HUES64 (cell line): ENCODE data around the gene KLK13.

Source experiments
- H3K27ac ChIP-seq: 2 replicates; pipeline ENCODE4 v1.7.0; 2013; ENCODE audit warnings: low read depth, low read length, inconsistent platforms
- H3K27me3 ChIP-seq: 2 replicates; pipeline ENCODE4 v1.6.1; 2013; ENCODE audit warnings: mild to moderate bottlenecking, low read length; ENCODE audit not compliant: insufficient read depth
- H3K36me3 ChIP-seq: 2 replicates; pipeline ENCODE4 v1.6.1; 2013; ENCODE audit warnings: mild to moderate bottlenecking, low read length; ENCODE audit not compliant: insufficient read depth
- H3K4me1 ChIP-seq: 2 replicates; pipeline ENCODE4 v1.6.1; 2013; ENCODE audit warnings: mild to moderate bottlenecking, low read length, moderate library complexity; ENCODE audit not compliant: insufficient read depth
- H3K4me3 ChIP-seq: 2 replicates; pipeline ENCODE4 v1.5.1; 2013; ENCODE audit warnings: mild to moderate bottlenecking, low read length, moderate library complexity
- H3K9ac ChIP-seq: 2 replicates; pipeline ENCODE4 v1.6.1; 2013; ENCODE audit warnings: mild to moderate bottlenecking, low read depth, low read length
- H3K9me3 ChIP-seq: 2 replicates; pipeline ENCODE4 v1.6.1; 2013; ENCODE audit warnings: low read depth, low read length; ENCODE audit not compliant: insufficient read depth
- WGBS: fragments of 150-250, 120-280 bp; methylation state at CpG from one replicate; pipeline ENCODE4 v1.1.7; 2013; ENCODE audit warnings: missing lambda C conversion rate; 5-methylcytosine and 5-hydroxymethylcytosine counted together

The KLK13 gene

DNA sequence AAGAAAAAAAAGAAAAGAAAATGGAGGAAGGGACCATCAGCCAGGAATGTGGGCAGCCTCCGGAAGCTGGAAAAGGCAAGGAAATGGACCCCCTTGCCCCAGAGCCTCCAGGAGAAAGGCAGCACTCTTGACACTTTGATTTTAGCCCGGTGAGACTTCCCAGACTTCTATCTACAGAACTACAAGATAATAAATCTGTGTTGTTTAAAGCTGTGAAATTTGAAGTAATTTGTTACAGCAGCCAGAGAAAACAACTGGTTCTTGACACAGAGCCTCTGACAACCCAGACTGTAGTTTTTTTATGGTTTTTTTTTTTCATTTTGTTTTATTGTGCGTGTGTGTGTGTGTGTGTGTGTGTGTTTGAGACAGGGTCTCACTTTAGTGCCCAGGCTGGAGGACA, 35.7 kb upstream of the KLK13 start:
- peaks cover 19% of the 10 kb centered on the region for H3K36me3 ChIP-seq
- H3K4me3 ChIP-seq: no peak overlapping the region
- WGBS: 71% methylated on average over 3 of the region's 3 CpGs
- no peak overlapping the region for H3K27ac ChIP-seq
- H3K27me3 ChIP-seq: no peaks in the 10 kb centered on the region
- H3K4me1 ChIP-seq: no peaks in the 10 kb centered on the region
- H3K9me3 ChIP-seq: no peaks in the 10 kb centered on the region
- H3K9ac ChIP-seq: no peak overlapping the region

DNA sequence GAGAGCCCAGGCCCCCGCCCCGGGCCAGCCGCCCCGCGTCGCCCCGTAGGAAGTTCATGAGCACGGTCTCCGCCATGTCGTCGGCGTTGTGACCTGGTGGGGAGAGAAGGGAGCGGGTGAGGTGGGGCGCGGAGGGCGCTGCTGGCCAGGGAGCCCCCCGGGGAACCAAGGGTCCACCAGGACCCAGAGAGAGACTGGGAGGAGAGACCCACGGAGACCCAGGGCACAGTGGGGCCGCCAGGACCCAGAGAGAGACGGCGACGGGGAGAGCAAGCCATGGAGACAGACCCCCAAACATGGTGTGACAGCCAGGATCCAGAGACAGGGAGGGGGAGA, 34.1 kb upstream of the KLK13 start:
- Histone ChIP-seq H3K9me3 (no peaks in the 10 kb centered on the region), H3K4me3 (no peak overlapping the region; the same call in 1 of the 2 replicates), H3K4me1 (0 out of 2 replicates have a peak, but pooled peaks cover 3% of the 10 kb centered on the region), H3K27me3 (no peaks in the 10 kb centered on the region), H3K9ac (no peak overlapping the region), H3K36me3 (peaks cover 19% of the 10 kb centered on the region), H3K27ac (no peak overlapping the region)
- WGBS: 95% methylated on average over 22 of the region's 22 CpGs

DNA sequence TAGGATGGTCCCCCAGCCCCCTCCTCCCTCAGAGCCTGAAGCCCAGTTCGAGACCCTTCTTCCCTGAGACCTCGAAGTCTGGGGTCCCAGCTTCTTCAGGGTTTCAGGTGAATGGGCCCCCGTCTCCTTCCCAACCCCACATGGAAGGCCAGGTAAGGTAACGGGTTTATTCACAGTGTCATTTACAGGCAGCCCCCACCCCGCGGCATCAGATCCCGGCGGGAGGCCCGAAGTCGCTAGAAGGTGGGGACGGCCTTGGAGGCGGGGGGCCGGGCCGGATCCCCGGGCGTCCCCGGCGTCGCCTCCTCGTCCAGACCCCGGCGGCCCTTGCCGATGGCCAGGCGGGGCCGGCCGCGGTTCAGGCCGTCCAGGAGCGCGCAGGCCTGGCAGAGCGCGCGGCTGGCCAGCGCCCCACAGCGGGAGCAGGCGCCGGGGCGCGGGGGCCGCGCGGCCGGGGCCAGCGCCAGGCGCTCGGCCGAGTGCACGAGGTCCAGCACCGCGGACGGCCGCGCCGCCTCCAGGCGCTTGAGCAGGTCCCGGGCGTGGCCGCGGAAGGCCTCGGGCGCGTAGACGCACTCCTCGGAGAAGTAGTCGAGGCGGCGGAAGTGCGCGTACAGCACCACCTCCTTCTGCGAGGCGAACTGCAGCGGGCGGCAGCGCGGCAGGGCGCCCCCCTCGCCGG, 33.6 kb upstream of the KLK13 start:
- Histone ChIP-seq H3K27me3 (no peaks in the 10 kb centered on the region), H3K9me3 (no peaks in the 10 kb centered on the region), H3K9ac (no peak overlapping the region), H3K4me1 (0 out of 2 replicates have a peak, but pooled peaks cover 3% of the 10 kb centered on the region), H3K36me3 (peaks cover 19% of the 10 kb centered on the region), H3K4me3 (no peak overlapping the region; the same call in 1 of the 2 replicates), H3K27ac (no peak overlapping the region)
- WGBS: 97% methylated on average over 78 of the region's 78 CpGs

- Histone ChIP-seq H3K9me3 (no peaks in the 10 kb centered on the region), H3K36me3 (peaks cover 15% of the 10 kb centered on the region), H3K27me3 (no peaks in the 10 kb centered on the region), H3K27ac (no peak overlapping the region), H3K4me3 (no peak overlapping the region), H3K4me1 (0 out of 2 replicates have a peak, but pooled peaks cover 3% of the 10 kb centered on the region), H3K9ac (no peak overlapping the region)
- 87% methylated on average over 20 of the region's 20 CpGs for WGBS
Measured at GRCh38 chr19:51097796-51098195, 32.9 kb upstream of the KLK13 start.

DNA sequence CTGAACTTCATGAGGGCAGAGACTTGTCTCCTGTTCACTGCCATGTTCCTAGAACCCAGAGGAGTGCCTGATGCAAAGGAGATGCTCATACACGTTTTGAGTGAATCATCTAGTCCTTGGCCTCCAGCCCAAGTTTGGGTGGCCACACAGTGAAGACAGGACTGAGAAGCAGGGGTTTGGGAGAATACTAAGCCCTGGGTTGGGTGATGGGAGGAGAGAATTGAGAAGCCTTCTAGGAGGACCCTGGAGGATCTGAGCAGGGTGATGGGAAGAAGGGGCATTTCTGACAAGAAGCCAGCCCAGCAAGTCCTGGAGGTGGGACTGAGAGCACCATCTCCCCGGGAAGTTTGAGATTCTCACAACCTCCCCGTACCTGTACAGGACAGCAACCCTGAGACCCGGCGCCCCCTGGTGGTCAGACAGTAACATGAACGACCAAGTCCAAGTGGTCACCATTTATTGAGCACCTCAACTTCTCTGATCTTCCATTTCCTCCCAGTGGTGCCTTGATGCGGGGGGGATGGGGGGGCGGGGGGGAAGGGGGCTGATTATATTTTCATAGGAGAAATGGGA, 32.4 kb upstream of the KLK13 start:
- H3K27me3 ChIP-seq: no peaks in the 10 kb centered on the region
- 0 out of 2 replicates have a peak, but pooled peaks cover 3% of the 10 kb centered on the region for H3K4me1 ChIP-seq
- H3K4me3 ChIP-seq: no peak overlapping the region
- H3K36me3 ChIP-seq: peaks cover 10% of the 10 kb centered on the region
- H3K9me3 ChIP-seq: no peaks in the 10 kb centered on the region
- no peak overlapping the region for H3K9ac ChIP-seq
- 25% methylated on average over 6 of the region's 8 CpGs for WGBS
- H3K27ac ChIP-seq: no peak overlapping the region

- Histone ChIP-seq H3K9me3 (no peaks in the 10 kb centered on the region), H3K4me3 (no peak overlapping the region), H3K9ac (no peak overlapping the region), H3K4me1 (0 out of 2 replicates have a peak, but pooled peaks cover 3% of the 10 kb centered on the region), H3K27ac (no peak overlapping the region), H3K36me3 (peaks cover 8% of the 10 kb centered on the region), H3K27me3 (no peaks in the 10 kb centered on the region)
- 89% methylated on average over 6 of the region's 6 CpGs for WGBS
Measured at GRCh38 chr19:51096473-51097165, 31.7 kb upstream of the KLK13 start.

DNA sequence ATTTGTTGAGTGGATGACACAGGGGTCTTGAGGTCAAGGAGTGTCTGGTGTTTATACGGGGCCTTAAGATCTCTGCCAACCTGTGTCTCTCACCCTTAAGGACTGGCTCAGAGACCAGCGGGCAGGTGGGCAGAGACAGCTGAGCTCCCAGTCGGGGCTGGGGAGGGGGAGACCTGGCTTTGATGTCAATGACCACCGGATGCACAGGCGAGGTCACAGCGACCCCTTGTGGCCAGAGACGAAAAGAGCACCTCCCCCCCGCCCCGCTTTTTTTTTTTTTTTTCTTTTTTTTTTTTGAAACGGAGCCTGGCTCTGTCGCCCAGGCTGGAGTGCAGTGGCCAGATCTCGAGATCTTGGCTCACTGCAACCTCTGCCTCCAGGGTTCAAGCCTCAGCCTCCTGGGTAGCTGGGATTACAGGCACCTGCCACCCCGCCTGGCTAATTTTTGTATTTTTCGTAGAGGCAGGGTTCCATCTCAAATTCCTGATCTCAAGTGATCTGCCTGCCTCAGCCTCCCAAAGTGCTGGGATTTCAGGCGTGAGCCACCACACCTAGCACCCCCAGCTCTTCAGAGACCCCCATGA, 29.9 kb upstream of the KLK13 start:
- Histone ChIP-seq H3K9ac (no peak overlapping the region), H3K36me3 (no peaks in the 10 kb centered on the region), H3K27ac (no peak overlapping the region), H3K4me3 (no peak overlapping the region), H3K9me3 (no peaks in the 10 kb centered on the region), H3K27me3 (no peaks in the 10 kb centered on the region), H3K4me1 (0 out of 2 replicates have a peak, but pooled peaks cover 3% of the 10 kb centered on the region)
- WGBS: 23% methylated on average over 15 of the region's 15 CpGs

DNA sequence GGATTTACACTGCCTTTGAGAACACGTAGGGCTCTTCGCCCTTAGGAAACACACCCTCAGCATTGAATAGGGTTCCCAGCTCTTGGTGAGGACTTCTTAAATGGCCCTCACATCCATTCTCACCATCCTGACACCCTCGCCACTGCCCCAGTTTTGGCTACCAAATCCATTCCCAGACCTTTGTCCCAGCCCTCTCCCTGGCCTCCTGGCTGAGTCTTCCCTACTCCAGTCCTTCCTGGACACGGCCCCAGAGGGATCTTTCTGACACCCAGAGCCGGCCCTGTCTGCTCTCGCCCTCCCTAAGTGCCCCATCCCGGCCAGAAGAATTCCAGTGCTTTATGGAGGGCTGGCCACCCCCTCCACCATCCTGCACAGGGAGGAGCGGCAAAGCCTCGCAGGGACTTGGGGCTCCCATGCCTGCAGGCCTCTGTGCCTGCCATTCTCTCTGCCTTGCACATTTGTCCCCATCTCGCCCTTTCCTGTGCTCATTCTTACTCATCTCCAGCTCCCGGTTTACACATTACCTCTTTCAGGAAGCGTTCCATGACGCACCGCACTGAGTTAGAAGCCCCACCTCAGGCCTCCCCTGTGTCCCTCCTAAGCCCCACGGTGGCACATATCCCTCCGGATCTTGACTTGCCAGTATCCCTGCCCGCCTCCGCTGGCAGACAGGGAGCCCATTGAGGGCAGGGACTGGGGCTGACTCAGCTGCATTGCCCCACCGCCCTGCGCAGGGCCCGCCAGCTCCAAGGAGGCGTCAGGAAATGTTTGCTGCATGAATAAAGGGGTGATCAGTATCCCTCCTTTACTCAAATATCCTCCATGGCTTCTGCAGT, 28.8 kb upstream of the KLK13 start:
- no peak overlapping the region for H3K27ac ChIP-seq
- H3K9me3 ChIP-seq: no peaks in the 10 kb centered on the region
- WGBS: 84% methylated on average over 22 of the region's 22 CpGs
- no peaks in the 10 kb centered on the region for H3K36me3 ChIP-seq
- H3K9ac ChIP-seq: no peak overlapping the region
- no peaks in the 10 kb centered on the region for H3K27me3 ChIP-seq
- H3K4me1 ChIP-seq: 0 out of 2 replicates have a peak, but pooled peaks cover 3% of the 10 kb centered on the region
- no peak overlapping the region for H3K4me3 ChIP-seq

GRCh38 chr19:51093101-51093500, 28.2 kb upstream of the KLK13 start:
- H3K4me1 ChIP-seq: 0 out of 2 replicates have a peak, but pooled peaks cover 3% of the 10 kb centered on the region
- no peaks in the 10 kb centered on the region for H3K27me3 ChIP-seq
- no peak overlapping the region for H3K9ac ChIP-seq
- H3K4me3 ChIP-seq: no peak overlapping the region
- H3K27ac ChIP-seq: no peak overlapping the region
- H3K9me3 ChIP-seq: no peaks in the 10 kb centered on the region
- 94% methylated on average over 8 of the region's 8 CpGs for WGBS
- H3K36me3 ChIP-seq: no peaks in the 10 kb centered on the region

DNA sequence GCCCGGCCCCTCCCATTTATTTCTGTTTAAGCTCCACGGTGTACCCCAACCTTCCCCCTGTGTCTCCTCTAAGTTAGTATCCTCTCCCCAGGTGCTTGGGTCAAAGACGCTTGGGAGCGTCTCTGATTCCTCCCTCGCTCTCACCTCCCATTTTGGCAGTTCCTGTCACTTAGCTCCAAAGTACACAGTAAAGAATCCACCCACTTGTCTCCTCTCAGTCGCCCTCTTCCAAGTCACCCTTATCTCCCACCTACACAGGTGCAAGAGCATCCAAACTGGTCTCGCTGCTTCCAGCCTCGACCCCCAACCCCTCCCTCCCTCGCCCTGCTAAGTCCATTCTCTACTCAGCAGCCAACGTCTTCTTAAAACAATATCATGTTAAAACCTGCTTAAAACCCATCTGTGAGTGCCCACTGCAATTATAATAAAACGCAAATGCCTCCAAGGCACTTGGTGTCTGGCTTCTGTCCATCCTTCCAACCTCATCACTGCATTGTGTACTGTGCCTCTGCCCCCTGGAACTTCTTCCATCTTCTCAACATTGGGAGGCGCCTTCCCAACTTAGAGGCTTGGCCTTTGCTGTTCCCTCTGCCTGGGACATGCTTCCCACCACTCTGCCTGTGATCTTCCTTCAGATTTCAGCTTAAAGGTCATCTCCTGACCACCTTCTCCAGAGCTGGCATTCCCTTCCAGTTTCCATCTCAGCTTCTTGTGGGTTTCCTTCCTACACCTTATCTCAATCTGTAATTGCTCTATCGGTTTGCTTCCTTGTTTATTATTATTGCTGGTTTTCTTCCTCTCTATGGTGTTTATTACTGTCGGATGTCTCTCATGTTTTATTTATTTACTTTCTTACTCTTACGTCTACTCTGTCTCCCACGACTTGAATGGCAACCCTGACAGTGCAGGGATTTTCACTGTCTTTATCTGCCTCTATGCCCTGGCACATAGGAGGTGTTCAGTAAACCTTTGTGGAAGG, 27.3 kb upstream of the KLK13 start:
- Histone ChIP-seq H3K27ac (no peak overlapping the region), H3K4me1 (0 out of 2 replicates have a peak, but pooled peaks cover 3% of the 10 kb centered on the region), H3K9ac (no peak overlapping the region), H3K4me3 (no peak overlapping the region), H3K27me3 (no peaks in the 10 kb centered on the region), H3K36me3 (no peaks in the 10 kb centered on the region), H3K9me3 (no peaks in the 10 kb centered on the region)
- WGBS: 75% methylated on average over 16 of the region's 16 CpGs
